Fibroblast of lung (primary cell): ENCODE results near the gene DPEP1. TPM values are rescaled to one million over a fixed set of nuclear protein-coding genes. Genes with fewer than 3 reads are reported as not detected.

ENCODE experiments used
- DNase-seq, 2 donors: peaks; one replicate each; pipeline versions ENCODE4 v3.0.0 to v3.0.0-alpha.2; 2010; ENCODE audit warnings: low read depth in 2 of 2
- H2AFZ ChIP-seq: 2 replicates; pipeline ENCODE4 v1.5.1; 2012; ENCODE audit warnings: low read length, control low read depth, inconsistent platforms
- H3K27ac ChIP-seq: 2 replicates; pipeline ENCODE4 v1.5.1; 2011; ENCODE audit warnings: low read length, control low read depth; ENCODE audit not compliant: insufficient read depth
- H3K27me3 ChIP-seq: 2 replicates; pipeline ENCODE4 v1.5.1; 2011; ENCODE audit warnings: mild to moderate bottlenecking, low read length; ENCODE audit not compliant: control insufficient read depth, insufficient read depth
- H3K36me3 ChIP-seq: 2 replicates; pipeline ENCODE4 v1.5.1; 2011; ENCODE audit warnings: low read length; ENCODE audit not compliant: control insufficient read depth, insufficient read depth
- H3K4me1 ChIP-seq: 2 replicates; pipeline ENCODE4 v1.5.1; 2011; ENCODE audit warnings: low read length; ENCODE audit not compliant: control insufficient read depth, insufficient read depth; ENCODE audit errors: extremely low read depth
- H3K4me2 ChIP-seq: 2 replicates; pipeline ENCODE4 v1.5.1; 2011; ENCODE audit warnings: low read length, control low read depth; ENCODE audit not compliant: insufficient read depth; ENCODE audit errors: extremely low read depth
- H3K4me3 ChIP-seq, 4 experiments: fragments of 200-600 bp in 1 of 4; sonication (generic) in 1 of 4; replicated peaks in 1 of 4; 2 replicates each; pipeline ENCODE4 v1.5.1; 2011 to 2016; ENCODE audit warnings: low read length in 4 of 4, low read depth in 3 of 4, mild to moderate bottlenecking in 3 of 4, control low read depth in 2 of 4, inconsistent platforms in 1 of 4, mixed read lengths in 1 of 4; ENCODE audit not compliant: insufficient read depth in 1 of 4; ENCODE audit errors: control extremely low read depth in 1 of 4
- H3K79me2 ChIP-seq: 2 replicates; pipeline ENCODE4 v1.5.1; 2012; ENCODE audit warnings: mild to moderate bottlenecking, low read length, inconsistent platforms; ENCODE audit not compliant: control insufficient read depth, insufficient read depth
- H3K9ac ChIP-seq: 2 replicates; pipeline ENCODE4 v1.5.1; 2011; ENCODE audit warnings: mild to moderate bottlenecking, low read length, control low read depth; ENCODE audit not compliant: insufficient read depth
- H3K9me3 ChIP-seq: 2 replicates; pipeline ENCODE4 v1.5.1; 2012; ENCODE audit warnings: low read depth, low read length; ENCODE audit not compliant: control insufficient read depth, insufficient read depth
- H4K20me1 ChIP-seq: 2 replicates; pipeline ENCODE4 v1.5.1; 2011; ENCODE audit warnings: low read length; ENCODE audit not compliant: control insufficient read depth, insufficient read depth; ENCODE audit errors: extremely low read depth
- CTCF ChIP-seq, 2 donors: IDR thresholded peaks in 1 of 2; conservative IDR thresholded peaks in 1 of 2; 1 replicate in 1 of 2; 2 replicates in 1 of 2; pipeline ENCODE4 v1.5.1; 2011 to 2012; ENCODE audit warnings: low read length in 2 of 2, control low read depth in 1 of 2, inconsistent platforms in 1 of 2, low read depth in 1 of 2, mild to moderate bottlenecking in 1 of 2
- EZH2 ChIP-seq: IDR thresholded peaks from 2 replicates; pipeline ENCODE4 v1.5.1; 2012; ENCODE audit warnings: low read length, control low read depth, mild to moderate bottlenecking; ENCODE audit errors: missing control alignments
- polyA plus RNA-seq, 2 donors: library from polyadenylated mRNA; depleted of rRNA in 1 of 2; stranded (reverse) in 1 of 2; unstranded in 1 of 2; fragments of >200 nt; gene quantifications; 2 replicates each; pipeline ENCODE4 v1.2.1, GENCODE V29; 2011 to 2012; ENCODE audit warnings: missing spikeins in 1 of 2
- total RNA-seq: library from RNA; depleted of rRNA; stranded (reverse); fragments of >200 nt; gene quantifications from 2 replicates; pipeline ENCODE4 v1.2.1, GENCODE V29; 2014

Gene DPEP1
- total and polyA plus RNA-seq, 2 donors (not counting 1 experiment from before 2014, with no cell fraction given), result 0.17 TPM; not detected in 1

- DNase-seq, result no peak
- peaks cover 10% of the 10 kb centered on the region for H3K27me3 ChIP-seq
- no peak overlapping the region for H2AFZ ChIP-seq
- TF ChIP-seq EZH2 (no peak), CTCF (conservative IDR thresholded peaks at IDR 0.05 in 1 of 2, IDR thresholded peaks at IDR 0.05 in 1 of 2; ENCODE audit: low read depth in 1 of 2, low read length in 2 of 2) (no peak)
- no peak overlapping the region for H3K27ac ChIP-seq
- no peak overlapping the region for H3K4me2 ChIP-seq
- H3K9ac ChIP-seq, result no peak overlapping the region
- H3K9me3 ChIP-seq, result no peaks in the 10 kb centered on the region
- no peaks in the 10 kb centered on the region for H3K36me3 ChIP-seq
- H3K4me1 ChIP-seq, result peaks cover 12% of the 10 kb centered on the region
- no peaks in the 10 kb centered on the region for H4K20me1 ChIP-seq
- no peak overlapping the region for H3K4me3 ChIP-seq
- no peaks in the 10 kb centered on the region for H3K79me2 ChIP-seq
These were observed 23.2 kb downstream of the DPEP1 start for GRCh38 chr16:89636663-89637062.

- no peaks in the 10 kb centered on the region for H3K9me3 ChIP-seq
- H3K79me2 ChIP-seq, result no peaks in the 10 kb centered on the region
- no peak overlapping the region for H3K9ac ChIP-seq
- TF ChIP-seq EZH2 (no peak), CTCF (conservative IDR thresholded peaks at IDR 0.05 in 1 of 2, IDR thresholded peaks at IDR 0.05 in 1 of 2; ENCODE audit: low read depth in 1 of 2, low read length in 2 of 2) (no peak)
- no peaks in the 10 kb centered on the region for H4K20me1 ChIP-seq
- H3K4me1 ChIP-seq, result peaks cover 12% of the 10 kb centered on the region
- H3K4me3 ChIP-seq, result no peak overlapping the region
- peaks cover 10% of the 10 kb centered on the region for H3K27me3 ChIP-seq
- DNase-seq, result no peak
- no peaks in the 10 kb centered on the region for H3K36me3 ChIP-seq
- H2AFZ ChIP-seq, result no peak overlapping the region
- H3K4me2 ChIP-seq, result no peak overlapping the region
- H3K27ac ChIP-seq, result no peak overlapping the region
These were observed 23.9 kb downstream of the DPEP1 start for GRCh38 chr16:89637379-89637778.

GRCh38 chr16:89638455-89638854, 25.0 kb downstream of the DPEP1 start:
- no peak overlapping the region for H3K27ac ChIP-seq
- H3K79me2 ChIP-seq, result no peaks in the 10 kb centered on the region
- no peaks in the 10 kb centered on the region for H3K36me3 ChIP-seq
- TF ChIP-seq CTCF (conservative IDR thresholded peaks at IDR 0.05 in 1 of 2, IDR thresholded peaks at IDR 0.05 in 1 of 2; ENCODE audit: low read depth in 1 of 2, low read length in 2 of 2), result no peak
- no peak for TF ChIP-seq EZH2
- no peak overlapping the region for H3K4me2 ChIP-seq
- H2AFZ ChIP-seq, result no peak overlapping the region
- DNase-seq, result no peak
- no peak overlapping the region for H3K9ac ChIP-seq
- no peak overlapping the region for H3K4me3 ChIP-seq
- no peaks in the 10 kb centered on the region for H3K9me3 ChIP-seq
- peaks cover 6% of the 10 kb centered on the region for H3K4me1 ChIP-seq
- peaks cover 10% of the 10 kb centered on the region for H3K27me3 ChIP-seq
- H4K20me1 ChIP-seq, result no peaks in the 10 kb centered on the region
